IPS-NIHi7 (cell line): ENCODE measurements around the gene MTA2.
"Not testable (repeated sequence)": the region's sequence is repeated elsewhere in the genome, so short reads cannot be mapped to it uniquely, and the experiment has no call there.

ENCODE experiments used
- DNase-seq: peaks from one replicate; pipeline ENCODE4 v3.0.0; 2012; ENCODE audit warnings: mixed read lengths; ENCODE audit errors: extremely low spot score

Gene MTA2

GRCh38 chr11:62601372-62602140, at the start of gene MTA2:
MTA2 (minus strand) TSS chr11:62601865; CDS start chr11:62601450, 415 bp downstream.
- DNase-seq, result peak; percentile 89

- not testable (repeated sequence) for DNase-seq
These were observed 48.6 kb upstream of the MTA2 start for GRCh38 chr11:62650283-62650682.

GRCh38 chr11:62649486-62649885, 47.8 kb upstream of the MTA2 start:
- no peak for DNase-seq

- DNase-seq, result no peak
These were observed 47.3 kb upstream of the MTA2 start for GRCh38 chr11:62648967-62649364.

GRCh38 chr11:62648185-62648966, 46.7 kb upstream of the MTA2 start:
- DNase-seq, result no peak

- DNase-seq, result no peak
These were observed 45.9 kb upstream of the MTA2 start for GRCh38 chr11:62647609-62648005.

GRCh38 chr11:62646825-62647608, 45.4 kb upstream of the MTA2 start:
- DNase-seq, result peak; percentile 22

GRCh38 chr11:62645946-62646824, 44.5 kb upstream of the MTA2 start, which contains the start of gene GANAB:
GANAB (minus strand) TSS chr11:62646613; CDS start chr11:62646599, 14 bp downstream.
- DNase-seq, result peak; percentile 100

GRCh38 chr11:62645671-62645945, 43.9 kb upstream of the MTA2 start:
- no peak for DNase-seq

- DNase-seq, result no peak
These were observed 42.6 kb upstream of the MTA2 start for GRCh38 chr11:62644220-62644619.

- no peak for DNase-seq
These were observed 30.8 kb upstream of the MTA2 start for GRCh38 chr11:62632492-62632891.

GRCh38 chr11:62627713-62628112, 26.0 kb upstream of the MTA2 start:
- DNase-seq, result no peak

- DNase-seq, result no peak
These were observed 20.9 kb upstream of the MTA2 start for GRCh38 chr11:62622476-62623089.

GRCh38 chr11:62621567-62622470, 20.2 kb upstream of the MTA2 start, which contains the start of gene B3GAT3:
B3GAT3 (minus strand) TSS chr11:62621986; CDS start chr11:62621947, 39 bp downstream.
- peak; percentile 99 for DNase-seq

- DNase-seq, result no peak
These were observed 19.4 kb upstream of the MTA2 start for GRCh38 chr11:62621027-62621566.

- DNase-seq, result not testable (repeated sequence)
These were observed 15.3 kb upstream of the MTA2 start for GRCh38 chr11:62616957-62617356.

GRCh38 chr11:62615521-62615920, 13.9 kb upstream of the MTA2 start:
- no peak for DNase-seq

- no peak for DNase-seq
These were observed 12.6 kb upstream of the MTA2 start for GRCh38 chr11:62614275-62614674.

- DNase-seq, result no peak
These were observed 11.7 kb upstream of the MTA2 start for GRCh38 chr11:62613291-62613778.
